CD4-positive, alpha-beta T cell treated with Interleukin-12 subunit alpha and Interleukin-12 subunit beta, for 1 hour (primary cell): ENCODE measurements around the gene OR11L1.

ENCODE experiments used
- DNase-seq: peaks from one replicate; pipeline ENCODE4 v3.0.0-alpha.2; 2020

Gene OR11L1

GRCh38 chr1:247797518-247797917 lies 44.2 kb downstream of the OR11L1 start:
- no peak for DNase-seq
